ENCODE data around the gene NTM.
A peak's percentile ranks its signal among the peaks of the same experiment; 100 is the strongest.

The NTM gene

DNA sequence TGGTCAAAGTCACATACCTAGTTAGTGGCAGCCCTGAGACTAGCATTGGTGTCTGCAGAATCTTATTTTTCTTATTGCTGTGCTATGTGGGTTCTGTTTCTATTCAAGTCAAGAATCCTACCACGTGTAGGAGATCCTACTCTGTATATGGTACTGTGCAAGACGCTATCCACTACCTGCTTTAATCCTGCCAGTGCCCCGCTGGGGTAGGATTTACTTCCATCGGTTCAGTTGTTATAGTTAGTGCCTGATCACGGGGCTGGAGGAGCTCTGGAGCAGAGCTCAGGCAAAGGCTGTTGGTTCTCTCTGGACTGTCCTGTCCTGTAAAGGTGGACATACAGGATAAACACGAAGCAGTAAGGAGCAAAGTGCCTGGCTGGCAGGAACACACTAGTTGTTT lies 167.9 kb downstream of the NTM start:
- FAIRE-seq: no peak

DNA sequence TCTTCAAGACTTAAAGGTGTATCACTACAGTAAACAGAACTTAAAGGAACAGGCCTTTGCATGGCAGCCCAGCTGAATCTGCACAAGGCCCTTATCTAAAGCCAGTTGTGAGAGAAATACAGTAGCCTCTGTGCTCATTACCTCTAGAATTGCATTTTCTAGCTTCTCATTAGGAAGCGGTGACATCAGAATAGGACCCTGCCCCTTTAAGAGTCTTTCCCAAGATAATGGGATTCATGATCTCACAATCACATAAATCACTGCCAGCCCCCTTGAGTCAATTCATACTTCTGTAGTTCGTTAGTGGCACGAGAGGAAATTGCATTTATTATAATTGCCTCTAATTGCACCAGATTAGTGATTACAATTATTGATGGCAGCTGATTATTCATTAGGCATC lies 170.3 kb downstream of the NTM start:
- FAIRE-seq (no peak), DNase-seq (ENCODE audit: extremely low spot score, insufficient read length, low read depth) (no peak)

More for the DNA sequence above, 167.9 kb downstream of the NTM start:
- no peak for DNase-seq (ENCODE audit: extremely low spot score, insufficient read length, low read depth)

DNA sequence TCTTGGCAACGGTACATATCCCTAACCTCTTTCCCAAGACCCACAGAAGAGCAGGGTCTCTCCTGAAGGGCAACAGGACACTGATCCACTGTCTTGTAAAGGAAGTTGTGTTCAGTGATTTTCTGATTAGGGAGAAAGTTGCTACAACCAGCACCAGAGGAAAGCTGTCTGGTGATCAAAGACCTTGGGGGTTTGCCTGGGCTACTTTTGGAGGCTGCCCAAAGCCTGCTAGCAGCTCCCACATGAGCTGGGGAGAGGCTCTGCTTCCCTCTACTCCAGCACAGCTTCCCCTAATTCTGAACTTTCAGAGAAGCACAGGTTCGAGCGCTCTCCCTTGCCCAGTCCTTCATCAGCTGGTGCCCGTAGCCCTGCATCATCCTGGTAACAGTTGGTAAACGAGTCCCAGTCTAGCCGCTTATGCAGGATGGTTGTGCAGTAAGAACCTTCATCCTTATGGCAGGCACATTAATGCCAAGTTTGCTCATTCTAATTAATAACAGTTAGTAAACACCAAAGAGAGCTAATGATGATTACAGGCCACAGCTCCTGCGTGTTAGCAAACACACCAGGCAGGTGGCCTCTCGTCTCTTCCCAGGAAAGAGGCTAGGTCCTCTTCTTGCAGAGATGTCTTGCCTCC lies 173.1 kb downstream of the NTM start:
- no peak for FAIRE-seq
- no peak for DNase-seq (ENCODE audit: extremely low spot score, insufficient read length, low read depth)

DNA sequence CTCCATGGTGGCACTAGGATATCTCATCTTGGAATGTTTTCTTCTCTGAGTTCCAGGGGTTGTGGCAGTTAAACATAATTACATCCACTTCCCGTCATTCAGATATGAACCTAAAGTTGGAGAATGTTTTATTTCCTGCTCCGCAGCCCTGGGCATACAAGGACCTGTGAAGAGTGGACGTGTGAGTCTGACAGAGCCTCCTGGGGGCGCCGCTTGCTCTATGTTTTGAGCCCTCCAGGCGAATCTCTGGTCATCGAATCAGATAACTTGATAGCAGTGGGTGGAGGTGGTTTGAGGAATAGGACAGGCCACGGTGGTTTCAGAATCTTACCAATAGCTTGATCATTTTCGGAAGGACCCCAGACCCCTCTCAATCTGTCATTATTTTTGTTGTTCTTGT lies 174.2 kb downstream of the NTM start:
- FAIRE-seq (no peak), DNase-seq (ENCODE audit: extremely low spot score, insufficient read length, low read depth) (no peak)

DNA sequence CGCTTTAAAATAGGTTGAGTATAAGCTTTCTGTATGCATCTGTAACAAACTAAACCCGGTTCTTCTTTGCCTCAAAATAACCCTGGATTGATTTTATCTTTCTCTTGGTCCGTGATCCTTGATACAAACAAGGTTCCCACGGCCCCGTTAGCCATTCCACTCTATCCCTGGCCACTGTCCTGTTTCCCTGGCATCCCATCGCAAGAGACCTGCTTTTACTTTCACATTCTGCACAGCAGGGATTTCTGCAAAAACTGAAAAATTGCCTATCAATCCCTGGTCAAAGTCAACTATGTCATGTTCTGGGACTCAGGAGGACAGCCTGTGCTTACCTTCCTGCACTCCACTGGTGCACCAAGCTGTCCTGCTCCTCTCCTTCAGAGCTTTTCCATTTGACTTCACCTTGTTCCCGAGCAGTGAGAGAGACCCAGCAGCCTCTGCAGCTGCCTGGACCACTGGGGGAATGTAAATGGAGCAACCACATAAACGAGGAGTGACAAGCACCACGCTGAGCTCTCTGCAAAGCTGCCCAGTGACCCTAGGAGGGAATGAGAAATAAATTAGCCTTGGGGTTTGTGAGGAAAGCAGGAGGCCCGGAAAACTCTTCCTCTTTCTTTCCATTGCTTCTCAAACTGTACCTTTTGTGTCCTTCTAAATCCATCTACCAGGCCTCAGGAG lies 175.9 kb downstream of the NTM start:
- FAIRE-seq (no peak), DNase-seq (ENCODE audit: extremely low spot score, insufficient read length, low read depth) (no peak)

DNA sequence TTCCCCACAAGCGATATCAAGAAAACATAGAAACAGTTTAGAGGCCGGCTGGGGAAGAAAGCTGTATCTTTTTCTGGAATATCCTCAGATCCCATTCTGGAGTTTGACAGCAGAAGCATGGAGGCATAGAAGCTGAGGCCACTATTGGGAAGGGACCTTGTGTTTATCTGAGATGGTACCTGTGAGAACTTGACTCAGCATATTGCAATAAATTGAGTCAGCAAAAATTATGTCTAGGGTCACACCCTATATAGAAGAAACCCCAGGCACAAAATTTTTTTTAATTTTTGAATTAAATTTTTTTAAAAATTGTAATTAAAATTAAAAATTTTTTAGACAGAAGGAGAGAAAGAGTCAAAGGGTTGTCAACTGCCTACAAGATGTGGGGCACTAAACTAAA lies 178.7 kb downstream of the NTM start:
- DNase-seq (ENCODE audit: extremely low spot score, insufficient read length, low read depth) (no peak), FAIRE-seq (no peak)

DNA sequence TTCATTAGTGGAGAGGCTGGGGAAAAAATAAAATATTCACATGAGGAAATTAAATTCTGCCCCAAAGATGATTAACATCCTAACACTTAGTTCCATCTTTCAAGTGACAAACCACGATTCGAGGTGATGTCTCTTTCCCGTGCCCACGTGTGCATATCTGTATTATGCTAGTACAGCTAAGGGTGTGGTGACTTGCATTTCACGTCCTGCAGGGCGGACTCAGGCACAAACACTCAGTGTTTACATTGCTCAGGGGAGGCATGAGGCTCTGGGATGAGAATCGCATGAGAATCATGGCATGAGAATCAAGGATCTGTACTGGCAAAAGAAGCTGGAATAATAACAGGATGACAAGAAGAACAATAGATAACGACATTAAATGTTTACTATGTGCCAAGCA lies 179.4 kb downstream of the NTM start:
- FAIRE-seq (no peak), DNase-seq (ENCODE audit: extremely low spot score, insufficient read length, low read depth) (no peak)

DNA sequence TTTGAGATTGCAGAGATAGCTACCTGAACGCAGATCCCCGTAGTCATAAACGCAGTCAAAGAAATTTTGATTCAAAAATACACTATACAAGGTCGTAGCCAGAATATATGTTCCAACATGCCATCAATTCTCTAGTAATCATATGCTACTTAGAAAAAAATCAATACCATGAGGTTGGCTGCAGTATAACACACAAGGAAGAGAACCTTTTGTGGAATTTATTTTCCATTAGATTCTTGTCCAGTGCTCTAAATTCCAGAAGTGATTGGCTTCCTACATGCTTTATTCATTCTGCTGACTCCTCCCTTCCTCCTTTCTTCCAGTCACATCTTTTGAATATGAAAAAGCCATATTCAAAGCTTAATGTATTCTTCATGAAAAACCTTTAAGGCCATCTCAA lies 189.9 kb downstream of the NTM start:
- DNase-seq (ENCODE audit: extremely low spot score, insufficient read length, low read depth) (no peak), FAIRE-seq (no peak)

DNA sequence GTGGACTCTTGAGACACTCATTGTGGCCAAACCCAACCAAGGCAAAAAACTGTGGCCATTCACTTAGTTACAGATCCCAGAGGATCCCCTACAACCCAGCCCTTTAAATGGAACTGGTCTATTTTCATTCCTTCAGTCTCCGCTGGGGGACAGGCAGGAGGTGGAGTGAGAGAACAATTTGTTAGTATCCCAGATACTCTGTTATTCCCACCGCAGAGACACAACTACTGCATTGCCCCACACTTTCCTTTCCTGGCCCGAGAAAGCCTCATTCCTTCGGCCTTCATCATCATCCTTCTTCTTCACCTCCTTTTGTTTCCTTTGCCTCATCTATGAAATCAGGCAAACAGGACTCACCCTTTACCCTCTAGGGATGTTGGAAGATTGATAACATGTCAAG lies 191.1 kb downstream of the NTM start:
- no peak for FAIRE-seq
- no peak for DNase-seq (ENCODE audit: extremely low spot score, insufficient read length, low read depth)

DNA sequence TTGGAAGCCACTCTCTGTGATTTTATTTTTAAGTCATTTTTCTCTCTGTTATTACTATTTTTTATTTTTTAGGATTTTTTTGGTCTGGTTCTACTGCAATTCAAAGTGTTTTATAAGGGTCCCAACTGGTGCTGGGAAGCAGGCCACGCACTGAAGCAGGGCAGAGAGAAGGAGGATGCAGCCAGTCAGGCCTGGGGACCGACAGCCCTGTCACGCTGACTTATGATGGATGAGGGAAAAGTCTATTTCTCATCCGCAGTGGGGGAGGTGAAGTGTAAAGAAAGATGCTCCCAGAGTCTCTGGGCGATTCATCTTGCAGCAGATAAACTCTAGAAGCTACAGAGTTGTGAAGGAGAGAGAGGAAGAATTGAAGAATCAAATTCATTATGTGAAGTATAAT lies 191.6 kb downstream of the NTM start:
- DNase-seq (ENCODE audit: extremely low spot score, insufficient read length, low read depth) (no peak), FAIRE-seq (no peak)

DNA sequence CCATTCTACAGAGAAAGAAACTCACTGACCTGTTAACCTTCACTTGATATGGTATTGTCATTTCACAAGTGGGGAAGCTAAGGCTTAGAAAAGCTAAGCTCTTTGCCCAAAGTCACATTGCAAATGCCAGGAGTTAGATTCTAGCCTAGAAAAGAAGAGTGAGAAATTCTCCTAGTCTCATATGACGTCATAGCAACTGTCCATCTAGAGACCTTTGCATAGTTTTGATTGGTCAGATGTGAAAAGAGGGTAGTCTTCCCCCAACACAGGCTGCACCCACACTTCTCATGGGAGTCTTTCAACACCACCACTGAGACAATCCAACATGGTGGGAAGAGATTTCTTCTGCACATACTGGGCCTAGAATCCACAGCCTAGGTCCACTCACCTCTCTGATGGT lies 197.9 kb downstream of the NTM start:
- DNase-seq (ENCODE audit: extremely low spot score, insufficient read length, low read depth): no peak
- FAIRE-seq: no peak

DNA sequence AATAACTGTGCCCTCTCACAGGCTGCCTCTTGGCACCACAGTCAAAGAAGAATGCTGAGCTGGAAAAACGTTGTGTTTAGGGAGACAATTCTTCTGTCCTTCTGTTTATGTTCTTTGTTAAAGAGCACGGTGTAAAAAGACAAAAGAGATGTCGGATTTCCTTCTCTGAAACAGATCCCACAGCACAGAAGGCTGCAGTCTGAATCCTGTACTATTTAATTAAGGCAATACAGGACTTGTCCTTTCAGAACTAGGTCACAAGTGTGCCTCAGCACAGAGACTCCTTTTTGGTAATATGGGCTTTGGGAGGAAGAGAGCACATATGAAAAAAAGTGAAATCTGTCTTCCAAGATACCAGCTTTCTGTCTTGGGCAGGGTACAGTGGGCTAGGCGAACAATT lies 201.2 kb downstream of the NTM start:
- FAIRE-seq: no peak
- no peak for DNase-seq (ENCODE audit: extremely low spot score, insufficient read length, low read depth)

DNA sequence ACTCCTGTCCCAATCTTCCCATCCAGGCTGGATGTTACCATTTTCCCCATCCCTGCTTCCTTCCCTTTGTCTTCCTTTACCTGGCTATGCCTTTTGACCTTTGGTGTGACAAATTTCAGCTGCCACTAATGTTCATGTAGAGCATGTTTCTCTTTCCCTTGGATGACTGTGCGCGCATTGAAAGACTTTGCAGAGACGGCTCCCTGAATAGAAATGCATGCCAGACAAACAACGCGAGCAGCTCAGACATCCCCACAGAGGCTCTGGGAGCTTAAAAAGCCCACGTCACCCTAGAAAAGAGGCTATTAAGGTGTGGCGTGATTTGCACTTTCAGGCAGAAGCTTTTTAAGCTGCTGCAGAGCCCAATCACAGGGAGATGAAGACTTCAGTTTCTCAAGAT lies 202.0 kb downstream of the NTM start:
- FAIRE-seq: no peak
- no peak for DNase-seq (ENCODE audit: extremely low spot score, insufficient read length, low read depth)

DNA sequence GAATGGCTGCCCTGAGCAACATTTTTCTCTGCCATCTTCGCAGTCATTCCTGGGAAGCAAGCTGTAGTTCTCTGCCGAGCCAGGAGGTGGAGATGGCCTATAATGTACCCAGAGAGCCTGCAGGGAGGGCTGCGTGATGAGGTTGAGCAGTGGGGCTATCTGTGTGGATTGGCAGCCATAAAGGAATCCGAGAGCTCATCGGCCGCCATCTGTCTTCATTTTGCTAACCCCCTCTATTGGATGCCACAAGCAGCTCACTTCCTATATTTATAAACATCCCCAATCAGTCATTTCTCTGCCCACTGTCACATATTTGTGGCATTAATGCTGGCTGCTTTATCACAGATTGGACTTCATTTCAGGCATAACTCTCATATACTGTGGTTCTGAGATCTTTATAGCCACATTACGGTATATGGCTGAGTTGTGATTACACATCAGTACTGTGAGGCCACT lies 209.5 kb downstream of the NTM start:
- FAIRE-seq: no peak
- peak; percentile 2 for DNase-seq (ENCODE audit: extremely low spot score, insufficient read length, low read depth)

DNA sequence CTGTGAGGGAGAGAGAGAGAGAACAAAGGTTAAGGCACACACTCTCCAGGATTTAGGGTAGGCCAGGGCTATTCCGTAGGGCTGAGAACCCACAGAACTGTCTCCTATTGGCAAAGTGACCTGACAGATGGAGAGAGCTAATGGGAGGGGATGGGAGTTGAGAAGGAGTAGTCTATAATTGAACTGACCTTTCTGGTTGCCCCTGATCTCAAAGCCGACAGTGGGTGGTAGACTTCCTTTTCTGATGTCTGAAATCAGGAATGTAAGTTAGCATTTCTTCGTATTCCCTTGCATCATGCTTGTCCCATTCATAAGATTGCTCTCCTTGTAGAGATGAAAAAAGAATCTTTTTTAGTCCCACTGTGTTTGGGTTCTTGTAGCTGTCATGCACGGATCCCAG lies 210.1 kb downstream of the NTM start:
- FAIRE-seq (no peak), DNase-seq (ENCODE audit: extremely low spot score, insufficient read length, low read depth) (no peak)

DNA sequence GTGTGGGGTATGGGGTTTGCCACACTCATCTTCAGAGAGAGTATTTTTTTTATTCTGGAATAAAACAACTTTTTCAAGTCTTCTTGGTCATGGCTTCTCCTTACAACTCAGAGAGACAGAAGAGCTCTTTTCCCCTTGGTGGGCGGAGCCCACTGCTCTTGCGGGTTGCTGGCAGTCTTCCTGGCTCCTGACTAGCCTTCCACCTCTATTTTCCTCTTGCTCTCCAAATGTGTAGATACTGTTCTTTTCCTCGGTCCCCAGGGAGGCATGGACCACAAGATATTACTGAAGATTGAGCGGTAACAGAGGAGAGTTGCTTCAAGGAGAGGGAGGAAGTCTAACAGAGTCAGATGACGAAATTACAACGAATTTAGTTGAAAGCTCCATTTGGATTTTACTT lies 210.6 kb downstream of the NTM start:
- DNase-seq (ENCODE audit: extremely low spot score, insufficient read length, low read depth) (no peak), FAIRE-seq (no peak)

DNA sequence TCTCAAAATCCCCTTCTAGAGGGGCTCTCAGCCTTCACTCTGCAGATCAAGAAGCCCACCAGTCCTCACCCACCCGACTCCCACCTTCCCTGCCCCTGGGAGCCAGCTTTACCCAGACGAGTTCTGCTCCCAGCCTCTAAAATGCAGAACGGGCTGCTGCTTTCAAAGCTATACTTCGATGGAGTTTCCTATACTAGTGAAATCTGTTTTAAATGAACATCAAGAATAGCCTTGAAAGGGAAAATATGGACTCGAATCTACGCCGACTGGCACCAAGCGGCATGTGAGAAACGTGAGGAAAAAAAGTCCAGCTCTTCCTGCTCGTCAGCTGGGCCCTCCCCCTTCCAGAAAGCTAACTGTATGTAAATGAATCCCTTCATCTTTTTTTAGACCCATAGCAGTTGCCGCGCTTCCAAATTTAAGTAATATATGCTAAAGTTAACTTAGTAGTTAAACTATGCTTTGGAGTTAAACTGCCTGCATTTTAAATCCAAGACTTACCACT lies 211.7 kb downstream of the NTM start:
- no peak for FAIRE-seq
- DNase-seq (ENCODE audit: extremely low spot score, insufficient read length, low read depth): no peak

DNA sequence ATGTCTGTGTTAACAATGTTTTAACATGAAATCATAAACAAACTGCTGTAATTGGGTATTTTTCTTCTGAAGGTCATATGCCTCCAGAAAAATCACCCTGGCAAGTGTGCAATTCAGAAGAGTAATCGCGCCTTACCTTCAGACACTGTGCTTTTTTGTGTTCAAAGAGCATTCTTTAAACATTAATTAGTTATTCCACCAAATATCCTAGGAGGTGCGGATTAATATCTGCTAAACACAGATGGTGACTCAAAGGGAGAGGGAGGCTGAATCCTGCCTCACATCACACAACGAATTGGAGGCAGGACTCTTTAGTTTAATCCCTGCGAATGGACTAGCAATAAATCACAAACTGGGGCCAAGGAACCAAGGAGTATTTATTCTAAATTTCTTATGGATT lies 213.0 kb downstream of the NTM start:
- DNase-seq (ENCODE audit: extremely low spot score, insufficient read length, low read depth) (no peak), FAIRE-seq (no peak)

DNA sequence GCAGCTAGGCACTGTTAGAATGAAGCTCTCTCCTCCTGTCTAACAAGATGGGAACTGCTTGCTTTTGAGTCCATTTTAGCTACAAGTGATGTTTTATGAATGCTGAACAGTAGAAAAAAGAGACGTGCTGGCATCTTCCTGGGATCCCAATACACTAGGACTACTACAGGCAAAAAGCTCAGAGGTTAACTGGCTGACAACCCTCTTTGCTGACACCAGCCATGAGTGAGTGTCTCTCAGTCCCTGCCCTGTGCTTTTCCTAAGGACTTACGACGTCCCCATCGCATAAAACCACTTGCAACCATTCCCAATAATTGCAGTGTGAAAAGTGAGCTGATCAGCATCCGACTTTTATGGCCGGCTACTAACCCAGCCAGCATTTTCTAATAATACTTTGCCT lies 213.5 kb downstream of the NTM start:
- FAIRE-seq (no peak), DNase-seq (ENCODE audit: extremely low spot score, insufficient read length, low read depth) (no peak)

DNA sequence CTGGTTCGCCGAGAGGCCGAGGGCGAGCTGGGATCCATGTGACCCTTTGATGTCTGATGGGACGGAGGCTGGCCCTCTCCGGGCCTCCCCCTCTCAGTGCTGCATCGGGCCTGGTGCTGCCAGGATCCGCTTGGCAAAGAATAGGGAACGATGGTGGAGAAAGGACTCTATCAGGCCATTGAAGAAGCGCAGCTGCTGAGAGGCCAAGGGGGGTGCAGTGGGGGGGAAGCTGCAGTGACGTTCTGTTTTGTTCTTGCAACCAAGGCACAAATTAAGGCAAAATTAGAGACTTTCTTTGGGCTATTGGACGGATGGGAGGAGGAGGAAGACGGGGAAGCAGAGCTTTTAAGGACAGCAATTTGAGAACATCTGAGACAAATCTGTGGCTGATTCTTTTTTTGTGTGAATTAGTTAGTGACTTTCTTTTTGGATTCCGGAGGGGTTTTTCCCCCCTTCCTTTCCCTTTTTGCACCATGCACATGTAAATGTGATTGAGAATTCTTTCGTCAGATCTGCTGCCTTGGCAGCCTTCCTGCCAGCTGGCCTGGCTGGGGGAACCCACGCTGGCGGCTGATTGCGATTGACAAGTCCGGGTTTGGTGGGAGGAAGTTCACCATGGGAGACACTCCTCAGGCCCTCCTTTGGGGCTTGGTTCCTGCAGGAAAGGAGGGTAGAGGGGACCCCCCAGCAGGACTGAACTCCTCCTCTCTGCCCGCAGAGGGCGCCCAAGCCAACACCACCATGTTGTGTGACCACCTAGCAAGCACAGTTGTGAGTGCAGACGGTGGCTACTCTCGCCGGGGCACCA lies 214.6 kb downstream of the NTM start:
- DNase-seq (ENCODE audit: extremely low spot score, insufficient read length, low read depth) (no peak), FAIRE-seq (no peak)

DNA sequence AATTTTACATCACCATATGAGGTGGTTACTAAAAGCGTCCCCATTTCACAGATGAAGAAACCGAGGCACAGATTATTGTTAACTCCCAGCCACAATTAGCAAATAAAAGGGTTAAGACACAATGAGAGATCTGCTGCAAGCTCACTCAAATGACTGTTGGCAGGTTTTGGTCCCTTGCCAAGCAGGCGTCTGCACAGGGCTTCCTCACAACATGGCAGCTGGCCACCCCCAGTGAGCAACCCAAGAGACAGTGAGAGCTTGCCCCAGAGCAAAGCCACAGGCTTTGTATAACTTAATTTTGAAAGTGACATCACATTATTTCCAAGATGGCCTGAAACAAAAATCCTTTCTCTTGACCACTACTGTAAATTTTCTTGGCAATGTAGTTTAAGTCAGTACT lies 217.6 kb downstream of the NTM start:
- no peak for FAIRE-seq
- DNase-seq (ENCODE audit: extremely low spot score, insufficient read length, low read depth): no peak

Measured in GM18507 (cell line).